Activated CD4-positive, alpha-beta T cell treated with anti-CD3 and anti-CD28 coated beads for 36 hours (primary cell): ENCODE results near the gene SUPT3H. TPM values are rescaled to one million over a fixed set of nuclear protein-coding genes. Genes with fewer than 3 reads are reported as not detected.

ENCODE experiments used
- ATAC-seq: fragments of 200-7000 bp; cut with Tn5 transposase; one replicate; pipeline ENCODE4 v1.10.0; 2021; ENCODE audit warnings: mild to moderate bottlenecking, moderate library complexity
- CTCF ChIA-PET: fragments of 350-600 bp; sonication (Branson Sonifier 250); formaldehyde crosslinking; loops from one replicate; lab custom pipeline; 2021; ENCODE audit warnings: antibody characterized with exemption; lab: Charles Lee
- POLR2A ChIA-PET: fragments of 350-600 bp; sonication (Branson Sonifier 250); formaldehyde crosslinking; loops from one replicate; lab custom pipeline; 2021; ENCODE audit warnings: antibody characterized with exemption, inconsistent platforms; lab: Charles Lee
- DNase-seq: peaks from one replicate; pipeline ENCODE4 v3.0.0-alpha.2; 2020
- H3K27ac Mint-ChIP-seq: one replicate; pipeline ENCODE4 v1.8.0; 2021; ENCODE audit warnings: mixed read lengths
- H3K27me3 Mint-ChIP-seq: one replicate; pipeline ENCODE4 v1.8.0; 2021; ENCODE audit warnings: mixed read lengths
- H3K36me3 Mint-ChIP-seq: one replicate; pipeline ENCODE4 v1.8.0; 2021; ENCODE audit warnings: low read depth, mixed read lengths
- H3K4me1 Mint-ChIP-seq: one replicate; pipeline ENCODE4 v1.8.0; 2021; ENCODE audit warnings: mixed read lengths
- H3K4me3 Mint-ChIP-seq: one replicate; pipeline ENCODE4 v1.8.0; 2021; ENCODE audit warnings: mild to moderate bottlenecking, moderate library complexity, mixed read lengths
- H3K9me3 Mint-ChIP-seq: one replicate; pipeline ENCODE4 v1.8.0; 2021; ENCODE audit warnings: low read depth, mixed read lengths
- intact Hi-C, 2 experiments: fragments of 100-400 bp; cut with DNase I in 1 of 2; cut with micrococcal nuclease in 1 of 2; formaldehyde crosslinking; loops; one replicate each; pipeline versions ENCODE4 v1.14.2 to v1.15.1; 2022 to 2024; cut with DNase I, micrococcal nuclease
- total RNA-seq, 2 experiments: library from RNA; stranded (reverse); gene quantifications; one replicate each; pipeline ENCODE4 v1.2.3, GENCODE V29; 2021

SUPT3H gene
- total RNA-seq, 2 experiments from 2014 or later: 15.5 TPM

DNA sequence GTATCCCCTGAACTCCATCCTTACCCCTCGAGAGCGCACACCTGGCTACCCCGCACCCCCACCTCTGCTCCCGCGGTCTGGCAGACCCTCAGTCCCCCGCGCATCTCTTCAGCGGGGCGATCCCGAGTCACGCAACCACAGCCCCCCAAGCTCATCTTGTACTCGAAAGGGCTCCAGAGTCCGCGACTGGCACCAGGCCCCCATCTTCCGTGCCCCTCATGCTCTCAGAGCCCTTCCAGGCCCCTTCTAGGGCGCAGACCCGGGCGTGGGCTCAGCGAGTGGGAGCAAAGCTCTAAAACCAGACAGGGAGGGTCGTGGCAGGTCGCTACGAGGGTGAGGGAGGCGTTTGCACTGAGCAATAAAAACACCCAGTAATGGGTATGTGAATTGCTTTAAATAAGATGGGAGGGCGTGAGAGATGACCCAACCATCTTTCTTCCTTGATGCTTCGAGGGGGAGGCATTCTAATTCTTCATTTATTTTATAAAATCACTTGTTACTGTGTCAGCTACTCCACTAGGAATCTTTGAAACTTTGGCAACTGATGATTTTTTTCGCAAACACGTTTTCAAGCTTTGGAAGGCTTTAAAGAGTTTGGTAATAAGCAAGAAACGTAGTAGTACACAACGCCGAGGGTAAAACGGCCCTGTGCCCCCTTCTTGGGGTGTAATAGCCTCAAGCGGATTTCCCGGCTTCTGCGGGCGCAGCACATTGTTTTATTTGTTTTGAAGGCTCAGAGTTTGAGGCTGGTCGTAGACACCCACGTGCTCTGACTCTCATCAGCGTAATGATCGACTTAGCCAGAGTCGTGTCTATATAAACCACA, 42.6 kb upstream of the SUPT3H start:
- H3K27me3 Mint-ChIP-seq: peaks cover 15% of the 10 kb centered on the region
- intact Hi-C loops: loop anchor here (2.0 to 5.0 kb wide), 9 partner anchors 172 to 945 kb away; no protein-coding TSS in a partner anchor
- H3K4me1 Mint-ChIP-seq: peaks cover 49% of the 10 kb centered on the region
- ChIA-PET POLR2A (interaction anchor here (0.7 to 0.9 kb wide), 3 partner anchors 43 to 382 kb away, joined by 3 to 5 read pairs (median 4); partner anchors contain the start of gene SUPT3H), CTCF (interaction anchor here (0.5 to 3.0 kb wide), 16 partner anchors 17 to 1259 kb away, joined by 3 to 11 read pairs (median 3); partner anchors contain the start of gene SUPT3H)
- H3K27ac Mint-ChIP-seq: peak overlapping the region; percentile 94
- no peaks in the 10 kb centered on the region for H3K9me3 Mint-ChIP-seq
- DNase-seq (peak; percentile 74), ATAC-seq (peak; percentile 17)
- peak overlapping the region; percentile 90 for H3K4me3 Mint-ChIP-seq
- H3K36me3 Mint-ChIP-seq: peaks cover 17% of the 10 kb centered on the region

DNA sequence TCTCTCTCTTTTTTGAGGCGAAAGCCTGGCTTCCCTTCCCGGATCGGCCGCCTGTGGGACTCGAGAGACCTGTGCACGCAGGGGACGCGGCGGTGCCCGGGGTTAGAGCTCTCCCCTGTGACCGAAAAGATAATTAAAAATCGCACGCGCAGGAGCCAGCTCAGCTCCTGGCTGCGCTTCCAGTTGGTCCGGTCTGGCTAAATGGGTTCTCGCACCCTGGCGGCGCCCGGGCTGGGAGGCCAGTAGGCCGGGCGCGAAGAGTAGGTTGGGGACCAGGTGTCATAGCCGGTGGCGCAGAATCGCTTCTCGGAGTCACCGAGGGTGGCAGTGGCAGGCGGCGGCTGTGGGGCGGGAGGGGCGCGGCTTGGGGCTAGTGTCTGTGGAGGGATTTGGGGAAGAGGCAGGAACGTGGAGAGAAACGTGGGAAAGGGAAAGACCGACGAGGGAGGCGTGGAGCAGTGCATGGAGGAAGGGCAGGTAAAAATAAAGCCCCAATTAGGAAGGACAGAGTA, 41.9 kb upstream of the SUPT3H start:
- ChIA-PET CTCF (interaction anchor here (0.6 to 3.0 kb wide), 9 partner anchors 18 to 1258 kb away, joined by 3 to 11 read pairs (median 4); partner anchors contain the start of gene SUPT3H), POLR2A (interaction anchor here (0.7 kb wide), 1 partner anchor 42 kb away, joined by 3 read pairs; the partner anchor contains the start of gene SUPT3H)
- Mint-ChIP-seq H3K4me3 (peak overlapping the region; percentile 90), H3K36me3 (peaks cover 15% of the 10 kb centered on the region), H3K27ac (peak overlapping the region; percentile 94), H3K4me1 (peaks cover 48% of the 10 kb centered on the region), H3K27me3 (peaks cover 14% of the 10 kb centered on the region), H3K9me3 (no peaks in the 10 kb centered on the region)
- intact Hi-C loops: loop anchor here (1.0 to 5.0 kb wide), 13 partner anchors 41 to 945 kb away; no protein-coding TSS in a partner anchor
- ATAC-seq: peak; percentile 43
- DNase-seq: peak; percentile 82

DNA sequence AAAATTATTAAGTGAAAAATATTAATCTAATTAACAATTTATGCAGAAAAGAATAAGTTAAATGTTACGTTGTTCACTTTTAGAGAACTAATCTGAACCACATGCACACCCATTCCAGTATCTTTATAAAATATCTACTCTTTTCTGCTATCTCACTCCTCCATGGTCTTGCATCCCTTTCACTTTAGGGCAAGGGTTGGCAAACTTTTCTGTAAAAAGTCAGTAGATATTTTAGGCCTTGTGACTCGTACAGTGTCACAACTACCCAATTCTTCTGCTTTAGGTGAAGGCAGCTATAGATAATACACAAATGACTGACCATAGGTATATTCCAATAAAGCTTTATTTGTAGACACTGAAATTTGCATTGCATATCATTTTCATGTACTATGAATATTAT, 39.7 kb upstream of the SUPT3H start:
- intact Hi-C loops: loop anchor here in 1 of 2 experiments (5.0 kb wide), 2 partner anchors 305 to 825 kb away; no protein-coding TSS in a partner anchor
- H3K36me3 Mint-ChIP-seq: peaks cover 8% of the 10 kb centered on the region
- H3K27me3 Mint-ChIP-seq: peaks cover 14% of the 10 kb centered on the region
- no peaks in the 10 kb centered on the region for H3K9me3 Mint-ChIP-seq
- peaks cover 40% of the 10 kb centered on the region for H3K4me1 Mint-ChIP-seq
- ChIA-PET POLR2A (no interaction called here), CTCF (interaction anchor here (0.6 to 1.7 kb wide), 7 partner anchors 19 to 943 kb away, joined by 3 to 6 read pairs (median 3); no protein-coding TSS in a partner anchor)
- no peak overlapping the region for H3K27ac Mint-ChIP-seq
- no peak overlapping the region for H3K4me3 Mint-ChIP-seq
- ATAC-seq (no peak), DNase-seq (no peak)

DNA sequence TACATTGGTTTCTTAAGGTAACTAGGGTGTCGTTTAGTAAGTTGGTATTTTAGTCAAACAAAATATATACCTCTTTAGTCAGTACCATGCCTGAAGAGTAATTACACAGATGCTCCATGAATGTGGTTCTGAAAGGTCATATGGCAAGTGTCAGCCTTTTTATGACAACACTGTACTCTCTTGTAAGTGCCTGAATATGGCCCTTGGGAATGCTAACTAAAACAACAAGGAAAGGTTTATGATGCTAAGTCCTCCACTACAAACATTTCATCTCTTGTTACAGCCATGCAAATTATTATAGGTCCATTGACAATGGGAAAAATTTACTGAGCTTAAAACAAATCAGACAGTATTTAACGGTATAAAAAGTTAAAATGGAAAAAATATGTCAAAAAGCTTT, 39.0 kb upstream of the SUPT3H start:
- H3K27ac Mint-ChIP-seq: no peak overlapping the region
- ChIA-PET CTCF (interaction anchor here (1.2 to 1.7 kb wide), 3 partner anchors 514 to 941 kb away, joined by 4 to 6 read pairs (median 4); no protein-coding TSS in a partner anchor), POLR2A (no interaction called here)
- ATAC-seq (no peak), DNase-seq (no peak)
- no peaks in the 10 kb centered on the region for H3K9me3 Mint-ChIP-seq
- intact Hi-C loops: loop anchor here in 1 of 2 experiments (5.0 kb wide), 2 partner anchors 304 to 824 kb away; no protein-coding TSS in a partner anchor
- H3K27me3 Mint-ChIP-seq: peaks cover 14% of the 10 kb centered on the region
- H3K36me3 Mint-ChIP-seq: peaks cover 5% of the 10 kb centered on the region
- peaks cover 40% of the 10 kb centered on the region for H3K4me1 Mint-ChIP-seq
- no peak overlapping the region for H3K4me3 Mint-ChIP-seq

DNA sequence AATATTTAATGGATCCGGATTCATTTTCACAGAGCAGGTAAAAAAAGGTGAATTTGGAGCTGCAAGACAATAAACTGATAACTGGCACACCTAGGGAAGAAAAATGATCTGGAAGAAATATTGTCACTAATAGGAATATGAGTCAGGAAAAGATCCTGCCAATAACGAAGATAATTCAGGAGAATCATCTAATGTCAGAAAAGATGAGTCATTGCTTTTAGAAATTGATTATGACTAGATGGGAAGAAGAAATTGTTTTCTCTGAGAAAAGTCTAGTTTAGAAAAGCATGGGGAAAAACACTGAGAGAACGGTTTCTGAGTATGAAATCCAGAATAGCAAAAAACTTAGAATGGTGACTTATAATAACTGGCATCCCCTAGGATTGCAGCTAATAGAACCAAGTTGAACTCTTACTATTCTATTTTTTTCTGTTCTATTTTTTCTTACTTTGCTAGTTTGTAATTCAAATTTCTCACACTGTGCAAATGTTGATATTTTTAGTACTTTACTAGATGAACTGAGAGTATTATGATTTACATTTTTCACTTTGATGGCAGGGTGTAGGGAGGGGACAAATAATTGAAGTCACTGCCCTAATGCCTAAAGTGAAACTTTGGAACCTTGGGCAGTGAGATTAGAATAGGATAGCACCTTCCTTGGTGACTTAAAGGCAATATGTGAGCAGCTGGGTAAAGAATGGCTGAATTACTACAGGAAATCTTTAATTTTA, 38.2 kb upstream of the SUPT3H start:
- intact Hi-C loops: loop anchor here in 1 of 2 experiments (5.0 kb wide), 2 partner anchors 304 to 824 kb away; no protein-coding TSS in a partner anchor
- no peak overlapping the region for H3K4me3 Mint-ChIP-seq
- H3K9me3 Mint-ChIP-seq: no peaks in the 10 kb centered on the region
- no peak for DNase-seq
- peaks cover 2% of the 10 kb centered on the region for H3K36me3 Mint-ChIP-seq
- H3K4me1 Mint-ChIP-seq: peaks cover 40% of the 10 kb centered on the region
- POLR2A ChIA-PET: interaction anchor here (0.6 to 0.8 kb wide), 2 partner anchors 71 to 313 kb away, joined by 3 to 4 read pairs; no protein-coding TSS in a partner anchor
- ATAC-seq: no peak
- no peak overlapping the region for H3K27ac Mint-ChIP-seq
- H3K27me3 Mint-ChIP-seq: peaks cover 13% of the 10 kb centered on the region
- CTCF ChIA-PET: interaction anchor here (1.2 kb wide), 1 partner anchor 515 kb away, joined by 4 read pairs; no protein-coding TSS in a partner anchor

DNA sequence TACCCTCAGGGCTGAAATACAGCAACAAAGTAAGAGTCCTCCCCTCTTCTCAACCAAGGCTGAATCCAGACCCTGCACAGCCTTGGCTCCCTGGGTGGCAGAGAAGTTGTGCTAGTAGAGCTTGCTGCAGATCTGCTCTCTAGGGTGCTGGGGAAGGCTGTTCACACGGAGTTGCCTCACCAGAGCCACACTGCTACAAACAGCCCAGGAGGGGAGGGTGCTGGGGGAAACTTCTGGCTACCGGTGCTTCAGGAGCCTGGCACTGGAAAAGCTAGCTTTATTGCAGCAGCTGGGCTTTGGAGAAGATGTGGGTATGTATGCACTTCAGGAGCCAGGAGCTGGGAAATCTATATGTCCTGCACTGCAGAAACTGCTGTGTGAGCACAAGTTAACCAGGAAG, 37.6 kb upstream of the SUPT3H start:
- Mint-ChIP-seq H3K9me3 (no peaks in the 10 kb centered on the region), H3K27ac (no peak overlapping the region), H3K27me3 (peaks cover 13% of the 10 kb centered on the region), H3K4me1 (peaks cover 34% of the 10 kb centered on the region), H3K36me3 (no peaks in the 10 kb centered on the region), H3K4me3 (no peak overlapping the region)
- intact Hi-C loops: loop anchor here in 1 of 2 experiments (5.0 kb wide), 2 partner anchors 303 to 823 kb away; no protein-coding TSS in a partner anchor
- DNase-seq (no peak), ATAC-seq (no peak)
- POLR2A ChIA-PET: interaction anchor here (0.6 to 0.8 kb wide), 2 partner anchors 72 to 313 kb away, joined by 3 to 4 read pairs; no protein-coding TSS in a partner anchor
- CTCF ChIA-PET: no interaction called here

DNA sequence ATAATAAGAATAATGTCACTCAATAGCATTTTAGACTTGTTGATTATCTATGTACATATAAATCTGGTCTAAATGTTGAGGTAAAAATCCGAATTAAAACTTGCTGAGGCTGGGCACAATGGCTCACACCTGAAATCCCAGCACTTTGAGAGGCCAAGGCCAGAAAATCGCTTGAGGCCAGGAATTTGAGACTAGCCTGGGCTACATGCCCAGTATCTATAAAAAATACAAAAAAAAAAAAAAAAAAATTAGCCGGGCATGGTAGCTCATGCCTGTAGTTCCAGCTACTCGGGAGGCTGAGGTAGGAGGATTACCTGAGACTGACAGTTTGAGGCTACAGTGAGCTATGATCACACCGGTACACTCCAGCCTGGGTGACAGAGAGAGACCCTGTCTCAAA, 34.2 kb upstream of the SUPT3H start:
- CTCF ChIA-PET: interaction anchor here (0.5 kb wide), 1 partner anchor 136 kb away, joined by 3 read pairs; no protein-coding TSS in a partner anchor
- no peak overlapping the region for H3K4me3 Mint-ChIP-seq
- H3K27ac Mint-ChIP-seq: no peak overlapping the region
- H3K36me3 Mint-ChIP-seq: no peaks in the 10 kb centered on the region
- H3K9me3 Mint-ChIP-seq: no peaks in the 10 kb centered on the region
- peaks cover 5% of the 10 kb centered on the region for H3K27me3 Mint-ChIP-seq
- intact Hi-C loops: no loop called here
- H3K4me1 Mint-ChIP-seq: peaks cover 26% of the 10 kb centered on the region
- ATAC-seq (no peak), DNase-seq (no peak)
- POLR2A ChIA-PET: no interaction called here

DNA sequence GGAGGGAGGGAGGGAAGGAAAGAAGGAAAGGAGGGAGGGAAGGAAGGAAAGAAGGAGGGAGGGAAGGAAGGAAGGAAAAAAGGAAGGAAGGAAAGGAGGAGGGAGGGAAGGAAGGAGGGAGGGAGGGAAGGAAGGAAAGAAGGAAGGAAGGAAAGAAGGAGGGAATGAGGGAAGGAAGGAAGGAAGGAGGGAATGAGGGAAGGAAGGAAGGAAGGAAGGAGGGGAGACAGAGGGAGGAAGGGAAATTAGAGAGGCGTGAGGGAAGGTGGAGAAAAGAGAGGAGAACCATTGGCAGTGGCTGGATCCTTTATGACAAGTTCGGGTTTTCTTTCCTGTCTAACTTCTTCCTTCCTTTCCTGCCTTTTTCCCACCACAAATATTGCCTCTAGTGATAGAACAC, 22.3 kb upstream of the SUPT3H start:
- Mint-ChIP-seq H3K36me3 (no peaks in the 10 kb centered on the region), H3K27me3 (peaks cover 5% of the 10 kb centered on the region), H3K27ac (no peak overlapping the region), H3K4me1 (peaks cover 6% of the 10 kb centered on the region), H3K4me3 (no peak overlapping the region), H3K9me3 (no peaks in the 10 kb centered on the region)
- no peak for ATAC-seq
- intact Hi-C loops: no loop called here
- ChIA-PET POLR2A (no interaction called here), CTCF (no interaction called here)
- no peak for DNase-seq

DNA sequence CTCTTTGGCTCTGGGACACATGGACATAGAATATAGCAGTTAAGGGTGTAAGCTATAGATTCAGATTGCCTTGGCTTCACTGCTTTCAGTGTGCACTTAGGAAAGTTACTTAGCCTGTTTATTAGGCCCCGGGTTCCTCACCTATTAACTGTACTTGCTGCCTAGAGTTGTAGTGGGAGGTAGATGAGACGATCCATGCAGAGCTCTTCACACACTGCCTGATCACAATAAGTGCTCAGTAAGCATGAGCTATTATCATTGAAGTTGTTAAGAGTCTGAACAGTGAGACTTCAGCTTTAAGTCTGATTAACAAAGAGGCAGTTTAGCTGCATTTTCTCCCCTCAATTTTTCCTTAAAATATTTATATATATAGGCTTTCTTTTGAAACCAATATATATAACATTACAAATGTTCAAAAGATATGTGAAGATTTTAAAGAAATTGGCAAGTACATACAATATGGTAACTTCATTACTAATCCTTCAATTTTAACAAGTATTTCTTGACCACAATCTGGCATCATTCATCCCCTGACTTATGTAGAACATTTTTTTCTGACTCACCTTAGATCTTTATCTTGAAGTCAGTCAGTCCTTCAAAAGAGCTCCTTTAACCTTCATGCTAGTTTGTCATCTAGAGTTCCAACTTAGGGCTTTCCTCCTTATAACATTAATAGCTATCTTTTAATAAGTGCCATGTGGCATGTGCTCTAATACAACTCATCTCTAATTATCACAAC, 20.5 kb upstream of the SUPT3H start:
- Mint-ChIP-seq H3K4me3 (no peak overlapping the region), H3K4me1 (peaks cover 10% of the 10 kb centered on the region), H3K36me3 (no peaks in the 10 kb centered on the region), H3K9me3 (peaks cover 5% of the 10 kb centered on the region), H3K27ac (no peak overlapping the region), H3K27me3 (peaks cover 5% of the 10 kb centered on the region)
- ATAC-seq (peak; percentile 74), DNase-seq (no peak)
- POLR2A ChIA-PET: interaction anchor here (1.1 kb wide), 1 partner anchor 20 kb away, joined by 3 read pairs; no protein-coding TSS in a partner anchor
- intact Hi-C loops: no loop called here
- CTCF ChIA-PET: interaction anchor here (0.6 to 1.4 kb wide), 6 partner anchors 13 to 1106 kb away, joined by 3 to 4 read pairs (median 3); no protein-coding TSS in a partner anchor

DNA sequence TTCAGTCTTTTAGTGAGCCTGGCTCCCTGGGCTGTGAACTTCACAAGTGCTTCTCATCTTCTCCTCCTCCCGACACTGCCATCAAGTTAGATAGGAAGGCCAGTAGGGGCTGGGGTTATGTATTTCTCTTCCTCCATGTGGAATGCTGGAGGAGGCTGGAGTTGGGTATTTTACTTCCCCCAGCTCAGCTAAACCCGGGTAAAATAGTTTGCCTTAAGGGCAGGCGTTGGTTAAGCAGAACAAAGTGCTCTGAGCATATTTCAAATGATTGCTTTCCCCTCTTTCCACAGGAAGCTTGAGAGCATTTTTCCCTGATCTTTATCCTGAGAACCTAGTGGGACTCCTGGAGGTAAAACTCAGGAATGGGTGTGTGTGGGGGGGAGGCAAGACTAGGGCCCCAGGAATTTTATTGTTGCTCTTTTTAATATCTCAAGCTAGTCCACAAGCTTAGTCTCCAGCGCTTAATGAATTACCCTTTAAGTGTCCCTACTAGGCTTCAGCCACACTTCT, 16.9 kb upstream of the SUPT3H start:
- peaks cover 14% of the 10 kb centered on the region for H3K9me3 Mint-ChIP-seq
- no peak overlapping the region for H3K4me3 Mint-ChIP-seq
- H3K36me3 Mint-ChIP-seq: no peaks in the 10 kb centered on the region
- H3K27ac Mint-ChIP-seq: no peak overlapping the region
- H3K27me3 Mint-ChIP-seq: no peaks in the 10 kb centered on the region
- no peak for ATAC-seq
- ChIA-PET CTCF (no interaction called here), POLR2A (interaction anchor here (1.0 kb wide), 1 partner anchor 17 kb away, joined by 3 read pairs; the partner anchor contains the start of gene SUPT3H)
- peaks cover 13% of the 10 kb centered on the region for H3K4me1 Mint-ChIP-seq
- no peak for DNase-seq
- intact Hi-C loops: no loop called here
